ENCODE results near the gene EIF3L. TPM values are rescaled to one million over a fixed set of nuclear protein-coding genes. Genes with fewer than 3 reads are reported as not detected.

EIF3L gene
- total and polyA plus RNA-seq, 2 of the 8 experiments (the other 6 are each of a cell fraction or from before 2014, with no cell fraction given), result 639 to 886 TPM

- no peak for TF ChIP-seq JUN (IDR thresholded peaks at IDR 0.05; ENCODE audit: low read depth, low read length)
- TF ChIP-seq SUZ12 (IDR thresholded peaks at IDR 0.05; ENCODE audit: low read length), result 0 out of 2 replicates have a peak, but pooled peaks have one; percentile 15
- TF ChIP-seq HDAC2 (IDR thresholded peaks at IDR 0.05; ENCODE audit: borderline replicate concordance in 1 of 2, low read depth in 2 of 2, low read length in 2 of 2), result peak in 1 of 2 experiments; percentile 5; a peak in 1 of 4 replicates
- no peak for TF ChIP-seq SP2 (IDR thresholded peaks at IDR 0.05; ENCODE audit: low read length)
- 0 out of 2 replicates have a peak, but pooled peaks have one; percentile 8 for TF ChIP-seq TAF1 (IDR thresholded peaks at IDR 0.05; ENCODE audit: low read depth, low read length)
- TF ChIP-seq E2F6 (IDR thresholded peaks at IDR 0.05), result no peak
- TF ChIP-seq BRCA1 (IDR thresholded peaks at IDR 0.05; ENCODE audit: low read depth, low read length), result peak; percentile 64
- TF ChIP-seq JUND (IDR thresholded peaks at IDR 0.05; ENCODE audit: low read length), result no peak
- TF ChIP-seq KDM4A (IDR thresholded peaks at IDR 0.05; ENCODE audit: low read depth, low read length, severe bottlenecking), result peak; percentile 51
- peak; percentile 56; the same call in 1 of the 2 replicates for TF ChIP-seq CEBPB (IDR thresholded peaks at IDR 0.05; ENCODE audit: low read depth, low read length)
- no peak for TF ChIP-seq TEAD4 (IDR thresholded peaks at IDR 0.05; ENCODE audit: low read depth, low read length)
- TF ChIP-seq RNF2 (IDR thresholded peaks at IDR 0.05; ENCODE audit: borderline replicate concordance, low read depth, low read length, missing control alignments, poor library complexity, severe bottlenecking), result peak; percentile 32
- peak; percentile 50; the same call in 1 of the 2 replicates for TF ChIP-seq MAX (IDR thresholded peaks at IDR 0.05)
- TF ChIP-seq CREB1 (IDR thresholded peaks at IDR 0.05), result peak; percentile 17; the same call in 1 of the 2 replicates
- TF ChIP-seq, protein P1, sequence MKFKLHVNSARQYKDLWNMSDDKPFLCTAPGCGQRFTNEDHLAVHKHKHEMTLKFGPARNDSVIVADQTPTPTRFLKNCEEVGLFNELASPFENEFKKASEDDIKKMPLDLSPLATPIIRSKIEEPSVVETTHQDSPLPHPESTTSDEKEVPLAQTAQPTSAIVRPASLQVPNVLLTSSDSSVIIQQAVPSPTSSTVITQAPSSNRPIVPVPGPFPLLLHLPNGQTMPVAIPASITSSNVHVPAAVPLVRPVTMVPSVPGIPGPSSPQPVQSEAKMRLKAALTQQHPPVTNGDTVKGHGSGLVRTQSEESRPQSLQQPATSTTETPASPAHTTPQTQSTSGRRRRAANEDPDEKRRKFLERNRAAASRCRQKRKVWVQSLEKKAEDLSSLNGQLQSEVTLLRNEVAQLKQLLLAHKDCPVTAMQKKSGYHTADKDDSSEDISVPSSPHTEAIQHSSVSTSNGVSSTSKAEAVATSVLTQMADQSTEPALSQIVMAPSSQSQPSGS (IDR thresholded peaks at IDR 0.05; ENCODE audit: low read length), result no peak
- peak; percentile 16 for TF ChIP-seq ASH2L (IDR thresholded peaks at IDR 0.05; ENCODE audit: low read length)
- TF ChIP-seq, protein P2, sequence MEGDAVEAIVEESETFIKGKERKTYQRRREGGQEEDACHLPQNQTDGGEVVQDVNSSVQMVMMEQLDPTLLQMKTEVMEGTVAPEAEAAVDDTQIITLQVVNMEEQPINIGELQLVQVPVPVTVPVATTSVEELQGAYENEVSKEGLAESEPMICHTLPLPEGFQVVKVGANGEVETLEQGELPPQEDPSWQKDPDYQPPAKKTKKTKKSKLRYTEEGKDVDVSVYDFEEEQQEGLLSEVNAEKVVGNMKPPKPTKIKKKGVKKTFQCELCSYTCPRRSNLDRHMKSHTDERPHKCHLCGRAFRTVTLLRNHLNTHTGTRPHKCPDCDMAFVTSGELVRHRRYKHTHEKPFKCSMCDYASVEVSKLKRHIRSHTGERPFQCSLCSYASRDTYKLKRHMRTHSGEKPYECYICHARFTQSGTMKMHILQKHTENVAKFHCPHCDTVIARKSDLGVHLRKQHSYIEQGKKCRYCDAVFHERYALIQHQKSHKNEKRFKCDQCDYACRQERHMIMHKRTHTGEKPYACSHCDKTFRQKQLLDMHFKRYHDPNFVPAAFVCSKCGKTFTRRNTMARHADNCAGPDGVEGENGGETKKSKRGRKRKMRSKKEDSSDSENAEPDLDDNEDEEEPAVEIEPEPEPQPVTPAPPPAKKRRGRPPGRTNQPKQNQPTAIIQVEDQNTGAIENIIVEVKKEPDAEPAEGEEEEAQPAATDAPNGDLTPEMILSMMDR (IDR thresholded peaks at IDR 0.05; ENCODE audit: control extremely low read depth in 1 of 3, insufficient read depth in 1 of 3, low read depth in 1 of 3, low read length in 3 of 3), result peak in 1 of 3 experiments; percentile 1; a peak in 1 of 4 replicates
Measured at GRCh38 chr22:37802310-37803194, 46.7 kb upstream of the EIF3L start (continued).
